GM23248 (cell line): Measurements from ENCODE around the gene EID2B.

Source experiments
- EZH2 ChIP-seq: fragments of 200-600 bp; sonication (generic); IDR thresholded peaks from 2 replicates; pipeline ENCODE4 v1.6.1; 2018; ENCODE audit warnings: antibody characterized with exemption, mild to moderate bottlenecking; ENCODE audit not compliant: insufficient read depth, poor library complexity, severe bottlenecking
- EZH2phosphoT487 ChIP-seq: fragments of 200-600 bp; sonication (generic); IDR thresholded peaks from 2 replicates; pipeline ENCODE4 v1.6.1; 2018; ENCODE audit warnings: antibody characterized with exemption, moderate library complexity, mild to moderate bottlenecking, low read depth; ENCODE audit not compliant: insufficient read depth

DNA sequence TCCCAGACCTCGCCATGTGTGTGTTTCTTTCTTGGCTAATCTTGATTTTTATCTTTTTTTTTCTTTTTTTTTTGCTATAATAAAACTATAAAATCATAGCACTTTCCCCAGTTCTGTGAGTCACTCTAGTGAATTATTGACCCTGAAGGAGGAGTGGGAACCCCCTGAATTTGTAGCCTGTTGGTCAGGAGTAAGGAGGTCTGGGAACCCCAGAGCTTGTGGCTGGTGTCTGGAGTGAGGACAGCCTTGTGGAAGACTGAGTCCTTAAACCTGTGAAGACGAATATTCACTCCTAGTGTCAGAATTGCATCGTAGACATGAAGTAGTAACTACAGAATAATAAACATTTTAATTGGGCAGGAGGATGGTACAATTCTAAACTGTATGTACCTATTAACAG is 7.4 kb downstream of the EID2B start:
- no peak for TF ChIP-seq EZH2
- no peak for TF ChIP-seq EZH2phosphoT487
